ENCODE measurements around the gene BMERB1. TPM values are rescaled to one million over a fixed set of nuclear protein-coding genes. Genes with fewer than 3 reads are reported as not detected.

BMERB1 gene
- total and polyA plus RNA-seq, 9 of the 15 experiments (the other 6 are each of a cell fraction or from before 2014, with no cell fraction given) = 0.29 to 2.9 (median 0.94) TPM

- no peak for TF ChIP-seq CBX8 (IDR thresholded peaks at IDR 0.05; ENCODE audit: borderline replicate concordance, extremely low read depth, low read depth, low read length, poor library complexity, severe bottlenecking)
- TF ChIP-seq LARP7 (IDR thresholded peaks at IDR 0.05) = no peak
- no peak for TF ChIP-seq CAMTA2 (CRISPR knock-in tag; conservative IDR thresholded peaks at IDR 0.05)
- no peak for TF ChIP-seq ZNF347 (CRISPR knock-in tag; IDR thresholded peaks at IDR 0.05; ENCODE audit: low read depth)
- no peak for TF ChIP-seq ZNF121 (CRISPR knock-in tag; conservative IDR thresholded peaks at IDR 0.05)
- no peak for TF ChIP-seq ZC3H4 (CRISPR knock-in tag; IDR thresholded peaks at IDR 0.05; ENCODE audit: borderline replicate concordance)
- no peak for TF ChIP-seq FOXK1 (CRISPR knock-in tag; IDR thresholded peaks at IDR 0.05; ENCODE audit: borderline replicate concordance)
- no peak for TF ChIP-seq SIX5 (IDR thresholded peaks at IDR 0.05; ENCODE audit: borderline replicate concordance in 1 of 2, insufficient read depth in 1 of 2, low read depth in 1 of 2, low read length in 2 of 2)
Observed at GRCh38 chr16:15457400-15457799, 23.0 kb downstream of the BMERB1 start (continued).

GRCh38 chr16:15457958-15458357 is 23.6 kb downstream of the BMERB1 start:
- Histone ChIP-seq H4K20me1 (replicated peaks; ENCODE audit: control insufficient read depth, insufficient read depth, low read length) (no peaks in the 10 kb centered on the region), H3K4me1 (replicated peaks in 1 of 2; ENCODE audit: control insufficient read depth in 2 of 2, insufficient read depth in 2 of 2, low read length in 2 of 2) (peaks cover 0 to 3% of the 10 kb centered on the region in 2 experiments; a peak in 2 of 5 replicates), H3K27me3 (ENCODE audit: control insufficient read depth in 2 of 2, insufficient read depth in 2 of 2, low read length in 2 of 2) (peaks cover 3 to 6% of the 10 kb centered on the region in 2 experiments; a peak in 4 of 5 replicates), H2AFZ (ENCODE audit: low read depth, low read length) (no peak overlapping the region), H3K27ac (ENCODE audit: extremely low read depth, low read depth, low read length) (no peak overlapping the region), H3K36me3 (ENCODE audit: control insufficient read depth, insufficient read depth, low read length) (no peaks in the 10 kb centered on the region), H3K9ac (ENCODE audit: insufficient read depth in 1 of 2, low read depth in 2 of 2, low read length in 2 of 2) (no peak overlapping the region), H3K4me2 (ENCODE audit: insufficient read depth, low read length) (no peak overlapping the region), H3K9me1 (ENCODE audit: control insufficient read depth, insufficient read depth, low read length) (no peaks in the 10 kb centered on the region), H3K4me3 (no peak overlapping the region), H3K79me2 (ENCODE audit: control insufficient read depth, insufficient read depth, low read length) (no peaks in the 10 kb centered on the region), H3K9me3 (replicated peaks; ENCODE audit: control insufficient read depth, insufficient read depth, low read depth, low read length) (no peaks in the 10 kb centered on the region)
- ChIA-PET POLR2A (interaction anchor here (0.6 kb wide), 1 partner anchor 46 kb away, joined by 3 read pairs; no protein-coding TSS in a partner anchor), CTCF (ENCODE audit: low intra/inter-chr PET ratio) (no interaction called here)
- in situ Hi-C loops (cut with MboI) (no loop called here), intact Hi-C loops (cut with micrococcal nuclease) (no loop called here)
- no peak for TF ChIP-seq SMAD1 (IDR thresholded peaks at IDR 0.05; ENCODE audit: low read depth, low read length, partially characterized antibody)
- TF ChIP-seq JUNB (CRISPR knock-in tag; conservative IDR thresholded peaks at IDR 0.05) = no peak
- TF ChIP-seq ZEB2 (IDR thresholded peaks at IDR 0.05) = no peak
- no peak for TF ChIP-seq ELF4 (CRISPR knock-in tag; IDR thresholded peaks at IDR 0.05)
- TF ChIP-seq CC2D1A (IDR thresholded peaks at IDR 0.05) = peak; percentile 73; the same call in 1 of the 2 replicates
- no peak for TF ChIP-seq GATAD2A (IDR thresholded peaks at IDR 0.05)
- peak in 1 of 3 experiments; percentile 31; a peak in 1 of 6 replicates for TF ChIP-seq CTCF (IDR thresholded peaks at IDR 0.05 in 2 of 3, conservative IDR thresholded peaks at IDR 0.05 in 1 of 3; ENCODE audit: insufficient read depth in 2 of 3, low read depth in 1 of 3, low read length in 3 of 3)
- no peak for TF ChIP-seq NKRF (IDR thresholded peaks at IDR 0.05; ENCODE audit: borderline replicate concordance)
- TF ChIP-seq RAD21 (CRISPR knock-in tag; conservative IDR thresholded peaks at IDR 0.05 in 1 of 2, IDR thresholded peaks at IDR 0.05 in 1 of 2) = peak in 1 of 2 experiments; percentile 26; a peak in 1 of 4 replicates
- ATAC-seq (peak; percentile 66), FAIRE-seq (peak; percentile 32), DNase-seq (ENCODE audit: extremely low read depth in 1 of 4, low spot score in 3 of 4) (no peak)
- BruUV-seq (replicated peaks) = no TSS peak
- WGBS (ENCODE audit: insufficient coverage, low coverage, missing lambda C conversion rate) = 2% methylated on average over 4 of the region's 4 CpGs

Measured in K562 (cell line).